HepG2 (cell line): ENCODE results near the gene SLC22A4. TPM values are rescaled to one million over a fixed set of nuclear protein-coding genes. Genes with fewer than 3 reads are reported as not detected.

Experiments
- HNRNPH1 ChIP-seq: fragments of 200-400 bp; formaldehyde crosslinking; optimal IDR thresholded peaks from 2 replicates; pipeline ENCODE3; 2017; ENCODE audit warnings: mild to moderate bottlenecking, low read depth, low read length
- PAXIP1 ChIP-seq: sonication (generic); formaldehyde crosslinking; conservative IDR thresholded peaks from 2 replicates; pipeline ENCODE4 v1.4.0; 2020; ENCODE audit warnings: mild to moderate bottlenecking, missing genetic modification reagents, moderate library complexity
- PHF8 ChIP-seq: sonication (generic); formaldehyde crosslinking; IDR thresholded peaks from 2 replicates; pipeline ENCODE4 v1.5.0; 2020; ENCODE audit warnings: missing genetic modification reagents
- RAD21 ChIP-seq: fragments of 450-650 bp; formaldehyde crosslinking; IDR thresholded peaks from 2 replicates; pipeline ENCODE4 v1.5.0; 2020; ENCODE audit warnings: mild to moderate bottlenecking
- SIX4 ChIP-seq: sonication (generic); formaldehyde crosslinking; IDR thresholded peaks from 2 replicates; pipeline ENCODE4 v1.4.0; 2020; ENCODE audit warnings: missing genetic modification reagents
- ZMYM4 ChIP-seq: sonication (generic); formaldehyde crosslinking; IDR thresholded peaks from 2 replicates; pipeline ENCODE4 v1.8.1; 2023; ENCODE audit warnings: mild to moderate bottlenecking, missing genetic modification reagents
- ZNF253 ChIP-seq: sonication (generic); formaldehyde crosslinking; IDR thresholded peaks from 2 replicates; pipeline ENCODE4 v1.8.0; 2022; ENCODE audit warnings: mild to moderate bottlenecking, missing genetic modification reagents, borderline replicate concordance
- polyA plus RNA-seq, 8 experiments: library from polyadenylated mRNA; depleted of rRNA in 3 of 8; stranded (reverse) in 7 of 8; unstranded in 1 of 8; fragments of >200 nt; fragmentation: Illumina TruSeq in 4 of 8; extraction: Trizol in 4 of 8; gene quantifications; 2 replicates each; pipeline versions ENCODE4 v1.2.1 to v1.2.3, GENCODE V29; 2011 to 2016; ENCODE audit warnings: low read depth in 4 of 8, missing spikeins in 1 of 8, mixed read lengths in 1 of 8; ENCODE audit not compliant: insufficient read depth in 1 of 8
- total RNA-seq, 5 experiments: library from RNA; depleted of rRNA; stranded (reverse); fragments of >200 nt; fragmentation: Illumina TruSeq; extraction: Trizol; gene quantifications; 2 replicates each; pipeline ENCODE4 v1.2.3, GENCODE V29; 2016; ENCODE audit warnings: low read depth in 1 of 5
- TF ChIP-seq, protein P1 (sequence below): sonication (generic); IDR thresholded peaks from 2 replicates; pipeline ENCODE4 v1.6.1; 2016; ENCODE audit warnings: low read depth, borderline replicate concordance
- TF ChIP-seq, protein P2 (sequence below): sonication (generic); formaldehyde crosslinking; IDR thresholded peaks from 2 replicates; pipeline ENCODE4 v1.8.1; 2022; ENCODE audit warnings: mild to moderate bottlenecking, missing genetic modification reagents
- TF ChIP-seq, protein P3 (sequence below), 2 experiments: sonication (generic) in 1 of 2; formaldehyde crosslinking in 1 of 2; IDR thresholded peaks; 2 replicates each; pipeline versions ENCODE4 v1.4.0 to v1.6.1; 2016 to 2020; ENCODE audit warnings: borderline replicate concordance in 1 of 2, low read depth in 1 of 2, mild to moderate bottlenecking in 1 of 2, missing genetic modification reagents in 1 of 2
- TF ChIP-seq, protein P4 (sequence below): IDR thresholded peaks from 2 replicates; pipeline ENCODE4 v1.6.1; 2016; ENCODE audit warnings: missing compliant biosample characterization, missing genetic modification reagents, borderline replicate concordance
- TF ChIP-seq, protein P5 (sequence below): sonication (generic); formaldehyde crosslinking; IDR thresholded peaks from 2 replicates; pipeline ENCODE4; 2020; ENCODE audit warnings: missing genetic modification reagents, mild to moderate bottlenecking, borderline replicate concordance

Gene SLC22A4
- total and polyA plus RNA-seq, 2 of the 13 experiments (the other 11 are each of a cell fraction or from before 2014, with no cell fraction given) = 0.33 to 0.62 TPM

GRCh38 chr5:132293066-132293991 lies 865 bp upstream of the SLC22A4 start (continued):
- TF ChIP-seq PAXIP1 (CRISPR knock-in tag) (peak; percentile 56), ZNF253 (0 out of 2 replicates have a peak, but pooled peaks have one; percentile 80), SIX4 (CRISPR knock-in tag) (no peak), RAD21 (no peak; the same call in 1 of the 2 replicates), PHF8 (peak; percentile 87), ZMYM4 (CRISPR knock-in tag) (no peak), HNRNPH1 (no peak)
- TF ChIP-seq, protein P1, sequence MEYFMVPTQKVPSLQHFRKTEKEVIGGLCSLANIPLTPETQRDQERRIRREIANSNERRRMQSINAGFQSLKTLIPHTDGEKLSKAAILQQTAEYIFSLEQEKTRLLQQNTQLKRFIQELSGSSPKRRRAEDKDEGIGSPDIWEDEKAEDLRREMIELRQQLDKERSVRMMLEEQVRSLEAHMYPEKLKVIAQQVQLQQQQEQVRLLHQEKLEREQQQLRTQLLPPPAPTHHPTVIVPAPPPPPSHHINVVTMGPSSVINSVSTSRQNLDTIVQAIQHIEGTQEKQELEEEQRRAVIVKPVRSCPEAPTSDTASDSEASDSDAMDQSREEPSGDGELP = no peak
- TF ChIP-seq, protein P2, sequence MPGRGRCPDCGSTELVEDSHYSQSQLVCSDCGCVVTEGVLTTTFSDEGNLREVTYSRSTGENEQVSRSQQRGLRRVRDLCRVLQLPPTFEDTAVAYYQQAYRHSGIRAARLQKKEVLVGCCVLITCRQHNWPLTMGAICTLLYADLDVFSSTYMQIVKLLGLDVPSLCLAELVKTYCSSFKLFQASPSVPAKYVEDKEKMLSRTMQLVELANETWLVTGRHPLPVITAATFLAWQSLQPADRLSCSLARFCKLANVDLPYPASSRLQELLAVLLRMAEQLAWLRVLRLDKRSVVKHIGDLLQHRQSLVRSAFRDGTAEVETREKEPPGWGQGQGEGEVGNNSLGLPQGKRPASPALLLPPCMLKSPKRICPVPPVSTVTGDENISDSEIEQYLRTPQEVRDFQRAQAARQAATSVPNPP (CRISPR knock-in tag) = peak; percentile 95
- TF ChIP-seq, protein P3, sequence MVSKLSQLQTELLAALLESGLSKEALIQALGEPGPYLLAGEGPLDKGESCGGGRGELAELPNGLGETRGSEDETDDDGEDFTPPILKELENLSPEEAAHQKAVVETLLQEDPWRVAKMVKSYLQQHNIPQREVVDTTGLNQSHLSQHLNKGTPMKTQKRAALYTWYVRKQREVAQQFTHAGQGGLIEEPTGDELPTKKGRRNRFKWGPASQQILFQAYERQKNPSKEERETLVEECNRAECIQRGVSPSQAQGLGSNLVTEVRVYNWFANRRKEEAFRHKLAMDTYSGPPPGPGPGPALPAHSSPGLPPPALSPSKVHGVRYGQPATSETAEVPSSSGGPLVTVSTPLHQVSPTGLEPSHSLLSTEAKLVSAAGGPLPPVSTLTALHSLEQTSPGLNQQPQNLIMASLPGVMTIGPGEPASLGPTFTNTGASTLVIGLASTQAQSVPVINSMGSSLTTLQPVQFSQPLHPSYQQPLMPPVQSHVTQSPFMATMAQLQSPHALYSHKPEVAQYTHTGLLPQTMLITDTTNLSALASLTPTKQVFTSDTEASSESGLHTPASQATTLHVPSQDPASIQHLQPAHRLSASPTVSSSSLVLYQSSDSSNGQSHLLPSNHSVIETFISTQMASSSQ (IDR thresholded peaks at IDR 0.05; ENCODE audit: low read depth) = no peak
- TF ChIP-seq, protein P3 (CRISPR knock-in tag; IDR thresholded peaks at IDR 0.05; ENCODE audit: borderline replicate concordance) = no peak; the same call in none of the 2 replicates
- TF ChIP-seq, protein P4, sequence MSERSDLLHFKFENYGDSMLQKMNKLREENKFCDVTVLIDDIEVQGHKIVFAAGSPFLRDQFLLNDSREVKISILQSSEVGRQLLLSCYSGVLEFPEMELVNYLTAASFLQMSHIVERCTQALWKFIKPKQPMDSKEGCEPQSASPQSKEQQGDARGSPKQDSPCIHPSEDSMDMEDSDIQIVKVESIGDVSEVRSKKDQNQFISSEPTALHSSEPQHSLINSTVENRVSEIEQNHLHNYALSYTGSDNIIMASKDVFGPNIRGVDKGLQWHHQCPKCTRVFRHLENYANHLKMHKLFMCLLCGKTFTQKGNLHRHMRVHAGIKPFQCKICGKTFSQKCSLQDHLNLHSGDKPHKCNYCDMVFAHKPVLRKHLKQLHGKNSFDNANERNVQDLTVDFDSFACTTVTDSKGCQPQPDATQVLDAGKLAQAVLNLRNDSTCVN = no peak; the same call in 1 of the 2 replicates
- TF ChIP-seq, protein P5, sequence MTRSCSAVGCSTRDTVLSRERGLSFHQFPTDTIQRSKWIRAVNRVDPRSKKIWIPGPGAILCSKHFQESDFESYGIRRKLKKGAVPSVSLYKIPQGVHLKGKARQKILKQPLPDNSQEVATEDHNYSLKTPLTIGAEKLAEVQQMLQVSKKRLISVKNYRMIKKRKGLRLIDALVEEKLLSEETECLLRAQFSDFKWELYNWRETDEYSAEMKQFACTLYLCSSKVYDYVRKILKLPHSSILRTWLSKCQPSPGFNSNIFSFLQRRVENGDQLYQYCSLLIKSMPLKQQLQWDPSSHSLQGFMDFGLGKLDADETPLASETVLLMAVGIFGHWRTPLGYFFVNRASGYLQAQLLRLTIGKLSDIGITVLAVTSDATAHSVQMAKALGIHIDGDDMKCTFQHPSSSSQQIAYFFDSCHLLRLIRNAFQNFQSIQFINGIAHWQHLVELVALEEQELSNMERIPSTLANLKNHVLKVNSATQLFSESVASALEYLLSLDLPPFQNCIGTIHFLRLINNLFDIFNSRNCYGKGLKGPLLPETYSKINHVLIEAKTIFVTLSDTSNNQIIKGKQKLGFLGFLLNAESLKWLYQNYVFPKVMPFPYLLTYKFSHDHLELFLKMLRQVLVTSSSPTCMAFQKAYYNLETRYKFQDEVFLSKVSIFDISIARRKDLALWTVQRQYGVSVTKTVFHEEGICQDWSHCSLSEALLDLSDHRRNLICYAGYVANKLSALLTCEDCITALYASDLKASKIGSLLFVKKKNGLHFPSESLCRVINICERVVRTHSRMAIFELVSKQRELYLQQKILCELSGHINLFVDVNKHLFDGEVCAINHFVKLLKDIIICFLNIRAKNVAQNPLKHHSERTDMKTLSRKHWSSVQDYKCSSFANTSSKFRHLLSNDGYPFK (CRISPR knock-in tag) = peak; percentile 72; the same call in 1 of the 2 replicates
